Measurements from ENCODE around the gene TFEB. TPM values are rescaled to one million over a fixed set of nuclear protein-coding genes. Genes with fewer than 3 reads are reported as not detected.
A peak's percentile ranks its signal among the peaks of the same experiment; 100 is the strongest.

TFEB gene
- total and polyA plus RNA-seq, 2 donors (not counting 1 experiment from before 2014, with no cell fraction given) = 1.9 to 7.6 TPM

GRCh38 chr6:41638002-41638934 lies 97.1 kb downstream of the TFEB start, which contains the start of gene MDFI:
Gene MDFI, plus strand, starts transcription at chr6:41638468. Its CDS starts 282 bp downstream, at chr6:41638750.
- H3K79me2 ChIP-seq (ENCODE audit: control insufficient read depth, insufficient read depth, low read length) = no peaks in the 10 kb centered on the region
- H3K4me2 ChIP-seq (ENCODE audit: extremely low read depth, insufficient read depth, low read length) = no peak within 1 kb of the TSS
- H3K27ac ChIP-seq (ENCODE audit: insufficient read depth, low read length) = no peak within 1 kb of the TSS
- no peak within 1 kb of the TSS for H3K9ac ChIP-seq (ENCODE audit: insufficient read depth, low read length)
- DNase-seq (ENCODE audit: low read depth in 2 of 2) = peak in 1 of 2 donors; percentile 58
- peaks cover 48% of the 10 kb centered on the region for H3K27me3 ChIP-seq (ENCODE audit: control insufficient read depth, insufficient read depth, low read length)
- H2AFZ ChIP-seq (ENCODE audit: low read length) = no peak within 1 kb of the TSS
- no peaks in the 10 kb centered on the region for H3K9me3 ChIP-seq (ENCODE audit: control insufficient read depth, insufficient read depth, low read depth, low read length)
- H3K4me1 ChIP-seq (ENCODE audit: control insufficient read depth, extremely low read depth, insufficient read depth, low read length) = no peaks in the 10 kb centered on the region
- peak within 1 kb of the TSS in 2 of 4 experiments; percentile 7 to 21 for H3K4me3 ChIP-seq (replicated peaks in 1 of 4; ENCODE audit: control extremely low read depth in 1 of 4, insufficient read depth in 1 of 4, low read depth in 3 of 4, low read length in 4 of 4)
- H4K20me1 ChIP-seq (ENCODE audit: control insufficient read depth, extremely low read depth, insufficient read depth, low read length) = no peaks in the 10 kb centered on the region
- H3K36me3 ChIP-seq (ENCODE audit: control insufficient read depth, insufficient read depth, low read length) = no peaks in the 10 kb centered on the region
- TF ChIP-seq EZH2 (IDR thresholded peaks at IDR 0.05; ENCODE audit: low read length, missing control alignments) (peak; percentile 70), CTCF (conservative IDR thresholded peaks at IDR 0.05 in 1 of 2, IDR thresholded peaks at IDR 0.05 in 1 of 2; ENCODE audit: low read depth in 1 of 2, low read length in 2 of 2) (no peak)

- Histone ChIP-seq H3K9ac (ENCODE audit: insufficient read depth, low read length) (no peak overlapping the region), H3K9me3 (ENCODE audit: control insufficient read depth, insufficient read depth, low read depth, low read length) (no peaks in the 10 kb centered on the region), H3K4me3 (replicated peaks in 1 of 4; ENCODE audit: control extremely low read depth in 1 of 4, insufficient read depth in 1 of 4, low read depth in 3 of 4, low read length in 4 of 4) (no peak overlapping the region), H2AFZ (ENCODE audit: low read length) (no peak overlapping the region), H3K79me2 (ENCODE audit: control insufficient read depth, insufficient read depth, low read length) (no peaks in the 10 kb centered on the region), H3K27ac (ENCODE audit: insufficient read depth, low read length) (no peak overlapping the region), H3K36me3 (ENCODE audit: control insufficient read depth, insufficient read depth, low read length) (no peaks in the 10 kb centered on the region), H4K20me1 (ENCODE audit: control insufficient read depth, extremely low read depth, insufficient read depth, low read length) (no peaks in the 10 kb centered on the region), H3K27me3 (ENCODE audit: control insufficient read depth, insufficient read depth, low read length) (peaks cover 48% of the 10 kb centered on the region), H3K4me1 (ENCODE audit: control insufficient read depth, extremely low read depth, insufficient read depth, low read length) (no peaks in the 10 kb centered on the region), H3K4me2 (ENCODE audit: extremely low read depth, insufficient read depth, low read length) (no peak overlapping the region)
- peak; percentile 96 for TF ChIP-seq EZH2 (IDR thresholded peaks at IDR 0.05; ENCODE audit: low read length, missing control alignments)
- no peak for TF ChIP-seq CTCF (conservative IDR thresholded peaks at IDR 0.05 in 1 of 2, IDR thresholded peaks at IDR 0.05 in 1 of 2; ENCODE audit: low read depth in 1 of 2, low read length in 2 of 2)
- DNase-seq (ENCODE audit: low read depth in 2 of 2) = no peak
Observed at GRCh38 chr6:41637194-41638001, 98.0 kb downstream of the TFEB start.

- Histone ChIP-seq H2AFZ (ENCODE audit: low read length) (no peak overlapping the region), H3K9me3 (ENCODE audit: control insufficient read depth, insufficient read depth, low read depth, low read length) (no peaks in the 10 kb centered on the region), H3K9ac (ENCODE audit: insufficient read depth, low read length) (no peak overlapping the region), H3K4me3 (replicated peaks in 1 of 4; ENCODE audit: control extremely low read depth in 1 of 4, insufficient read depth in 1 of 4, low read depth in 3 of 4, low read length in 4 of 4) (no peak overlapping the region), H3K79me2 (ENCODE audit: control insufficient read depth, insufficient read depth, low read length) (no peaks in the 10 kb centered on the region), H3K27me3 (ENCODE audit: control insufficient read depth, insufficient read depth, low read length) (peaks cover 48% of the 10 kb centered on the region), H3K4me1 (ENCODE audit: control insufficient read depth, extremely low read depth, insufficient read depth, low read length) (no peaks in the 10 kb centered on the region), H3K27ac (ENCODE audit: insufficient read depth, low read length) (no peak overlapping the region), H3K4me2 (ENCODE audit: extremely low read depth, insufficient read depth, low read length) (no peak overlapping the region), H4K20me1 (ENCODE audit: control insufficient read depth, extremely low read depth, insufficient read depth, low read length) (no peaks in the 10 kb centered on the region), H3K36me3 (ENCODE audit: control insufficient read depth, insufficient read depth, low read length) (no peaks in the 10 kb centered on the region)
- peak in 1 of 2 donors; percentile 51 for DNase-seq (ENCODE audit: low read depth in 2 of 2)
- no peak for TF ChIP-seq CTCF (conservative IDR thresholded peaks at IDR 0.05 in 1 of 2, IDR thresholded peaks at IDR 0.05 in 1 of 2; ENCODE audit: low read depth in 1 of 2, low read length in 2 of 2)
- no peak for TF ChIP-seq EZH2 (IDR thresholded peaks at IDR 0.05; ENCODE audit: low read length, missing control alignments)
Observed at GRCh38 chr6:41636833-41637193, 98.6 kb downstream of the TFEB start.
